ENCODE measurements around the gene C15orf61. TPM values are rescaled to one million over a fixed set of nuclear protein-coding genes. Genes with fewer than 3 reads are reported as not detected.

Gene C15orf61
- total and polyA plus RNA-seq, 2 experiments from 2014 or later = 6.8 to 7.2 TPM

- Histone ChIP-seq H3K36me3 (no peaks in the 10 kb centered on the region), H3K27ac (no peak overlapping the region), H3K4me1 (ENCODE audit: low read depth) (peaks cover under 1% of the 10 kb centered on the region), H3K9me3 (ENCODE audit: low read depth) (no peaks in the 10 kb centered on the region), H3K4me3 (no peak overlapping the region), H3K27me3 (no peaks in the 10 kb centered on the region)
- no peak for DNase-seq (ENCODE audit: low read depth in 1 of 2, low spot score in 1 of 2)
- TF ChIP-seq CTCF (IDR thresholded peaks at IDR 0.05; ENCODE audit: low read depth, low read length) = no peak
Observed at GRCh38 chr15:67481680-67482079, 39.3 kb upstream of the C15orf61 start.

- TF ChIP-seq CTCF (IDR thresholded peaks at IDR 0.05; ENCODE audit: low read depth, low read length) = no peak
- Histone ChIP-seq H3K27ac (no peak overlapping the region), H3K4me3 (no peak overlapping the region), H3K36me3 (no peaks in the 10 kb centered on the region), H3K4me1 (ENCODE audit: low read depth) (no peaks in the 10 kb centered on the region), H3K9me3 (ENCODE audit: low read depth) (no peaks in the 10 kb centered on the region), H3K27me3 (peaks cover 3% of the 10 kb centered on the region)
- no peak for DNase-seq (ENCODE audit: low read depth in 1 of 2, low spot score in 1 of 2)
Observed at GRCh38 chr15:67495585-67495984, 25.3 kb upstream of the C15orf61 start.

GRCh38 chr15:67501177-67501835, 19.6 kb upstream of the C15orf61 start:
- TF ChIP-seq CTCF (IDR thresholded peaks at IDR 0.05; ENCODE audit: low read depth, low read length) = peak; percentile 44
- Histone ChIP-seq H3K27ac (no peak overlapping the region), H3K4me1 (ENCODE audit: low read depth) (no peaks in the 10 kb centered on the region), H3K27me3 (peaks cover 32% of the 10 kb centered on the region), H3K4me3 (no peak overlapping the region), H3K9me3 (ENCODE audit: low read depth) (no peaks in the 10 kb centered on the region), H3K36me3 (no peaks in the 10 kb centered on the region)
- peak; percentile 9 to 55 for DNase-seq (ENCODE audit: low read depth in 1 of 2, low spot score in 1 of 2)

- H3K4me1 ChIP-seq (ENCODE audit: low read depth) = no peaks in the 10 kb centered on the region
- no peaks in the 10 kb centered on the region for H3K9me3 ChIP-seq (ENCODE audit: low read depth)
- H3K27ac ChIP-seq = no peak overlapping the region
- TF ChIP-seq CTCF (IDR thresholded peaks at IDR 0.05; ENCODE audit: low read depth, low read length) = no peak
- no peak for DNase-seq (ENCODE audit: low read depth in 1 of 2, low spot score in 1 of 2)
- no peak overlapping the region for H3K4me3 ChIP-seq
- peaks cover 32% of the 10 kb centered on the region for H3K27me3 ChIP-seq
- H3K36me3 ChIP-seq = no peaks in the 10 kb centered on the region
Observed at GRCh38 chr15:67501836-67502461, 19.0 kb upstream of the C15orf61 start.

GRCh38 chr15:67504056-67504455, 16.9 kb upstream of the C15orf61 start:
- no peak for DNase-seq (ENCODE audit: low read depth in 1 of 2, low spot score in 1 of 2)
- Histone ChIP-seq H3K4me3 (no peak overlapping the region), H3K27me3 (peaks cover 32% of the 10 kb centered on the region), H3K9me3 (ENCODE audit: low read depth) (no peaks in the 10 kb centered on the region), H3K36me3 (no peaks in the 10 kb centered on the region), H3K4me1 (ENCODE audit: low read depth) (no peaks in the 10 kb centered on the region), H3K27ac (no peak overlapping the region)
- no peak for TF ChIP-seq CTCF (IDR thresholded peaks at IDR 0.05; ENCODE audit: low read depth, low read length)

Data from cardiac muscle cell (in vitro differentiated cells and primary cell).